ENCODE data around the gene KCNMB1.

GRCh38 chr5:170347022-170347567, 42.1 kb downstream of the KCNMB1 start:
- TF ChIP-seq POLR2A (IDR thresholded peaks at IDR 0.05): no peak
- TF ChIP-seq CTCF (IDR thresholded peaks at IDR 0.05): no peak
- no peak for TF ChIP-seq EP300 (IDR thresholded peaks at IDR 0.05)
